Aorta (tissue), 5 donors: ENCODE results near the gene FKBP1C. TPM values are rescaled to one million over a fixed set of nuclear protein-coding genes. Genes with fewer than 3 reads are reported as not detected.
"Not testable (repeated sequence)": the region's sequence is repeated elsewhere in the genome, so short reads cannot be mapped to it uniquely, and the experiment has no call there.

Experiments
- ATAC-seq: fragments of 200-7000 bp; cut with Tn5 transposase; one replicate; pipeline ENCODE4 v1.9.1; 2022; ENCODE audit warnings: moderate library complexity; ENCODE audit not compliant: low FRiP score
- DNase-seq, 2 donors: peaks; one replicate each; pipeline ENCODE4 v3.0.0-alpha.2; 2020
- H3K27ac ChIP-seq, 2 donors: one replicate each; pipeline ENCODE4 v1.5.1; 2013; ENCODE audit warnings: low read length in 2 of 2, mild to moderate bottlenecking in 2 of 2, moderate library complexity in 2 of 2, control low read depth in 1 of 2, inconsistent platforms in 1 of 2, low read depth in 1 of 2
- H3K27me3 ChIP-seq, 2 donors: one replicate each; pipeline ENCODE4 v1.6.1; 2013; ENCODE audit warnings: control low read depth in 1 of 2, low read length in 1 of 2, mild to moderate bottlenecking in 1 of 2, moderate library complexity in 1 of 2; ENCODE audit not compliant: insufficient read depth in 2 of 2, control insufficient read depth in 1 of 2
- H3K36me3 ChIP-seq, 2 donors: one replicate each; pipeline ENCODE4 v1.6.1; 2013; ENCODE audit warnings: control low read depth in 1 of 2, low read length in 1 of 2, mild to moderate bottlenecking in 1 of 2; ENCODE audit not compliant: insufficient read depth in 2 of 2, control insufficient read depth in 1 of 2
- H3K4me1 ChIP-seq, 2 donors: one replicate each; pipeline ENCODE4 v1.6.1; 2013; ENCODE audit warnings: low read length in 2 of 2, control low read depth in 1 of 2, mild to moderate bottlenecking in 1 of 2, moderate library complexity in 1 of 2; ENCODE audit not compliant: insufficient read depth in 2 of 2, control insufficient read depth in 1 of 2
- H3K4me3 ChIP-seq, 2 donors: one replicate each; pipeline ENCODE4 v1.5.1; 2013; ENCODE audit warnings: low read length in 2 of 2, control low read depth in 1 of 2, mild to moderate bottlenecking in 1 of 2
- H3K9me3 ChIP-seq: one replicate; pipeline ENCODE4 v1.6.1; 2013; ENCODE audit warnings: mild to moderate bottlenecking, low read length; ENCODE audit not compliant: control insufficient read depth
- WGBS, 2 donors: extraction: QIAGEN DNeasy Blood & Tissue Kit; methylation state at CpG; one replicate each; pipeline ENCODE4 v1.1.7; 2013; 5-methylcytosine and 5-hydroxymethylcytosine counted together
- intact Hi-C, 2 donors: fragments of 100-400 bp; cut with DNase I; formaldehyde crosslinking; loops; one replicate each; pipeline versions ENCODE4 v1.14.2 to v1.15.0; 2022
- polyA plus RNA-seq, 2 donors: library from polyadenylated mRNA; stranded (reverse); fragments of 200-250 nt; gene quantifications; one replicate each; pipeline ENCODE4 v1.2.3, GENCODE V29; 2013
- total RNA-seq, 2 donors: library from RNA; stranded (reverse); fragmentation: NEBNext Ultra II Directional; extraction: Animal tissue kit (Norgen Biotek cat#: 25700); gene quantifications; one replicate each; pipeline ENCODE4 v1.2.1, GENCODE V29; 2021
- donor health status: healthy with polysubstance abuse.
- donor health status: Bipolar disorder and iron deficiency.
- donor health status: DM: no; HTN: no; CAD: no.
- donor health status: DM: no; HTN: no; CAD: no.
- donor health status: DM: yes; HTN: yes; CAD: no.

FKBP1C gene
- total and polyA plus RNA-seq, 4 donors = 0.38 to 1.6 (median 0.54) TPM; not detected in 1

DNA sequence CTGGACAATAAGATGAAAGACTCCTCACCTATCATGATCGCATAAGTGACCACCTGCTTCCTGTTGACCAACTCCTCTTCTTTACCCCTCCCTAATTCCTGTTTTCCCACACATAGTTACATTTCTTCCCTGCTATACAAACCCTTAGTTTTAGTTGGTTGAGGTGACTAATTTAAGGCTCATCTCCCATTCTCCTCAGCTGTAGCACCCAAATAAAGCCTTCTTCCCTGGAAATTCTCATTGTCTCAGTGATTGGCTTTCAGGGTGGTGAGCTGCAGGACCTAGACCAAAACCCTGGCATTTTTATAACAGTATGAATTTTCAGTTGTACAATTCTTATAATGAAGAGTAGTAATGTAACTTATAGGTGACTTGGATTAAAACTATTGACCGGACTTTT lies 2.1 kb downstream of the FKBP1C start:
- intact Hi-C loops = no loop called here

DNA sequence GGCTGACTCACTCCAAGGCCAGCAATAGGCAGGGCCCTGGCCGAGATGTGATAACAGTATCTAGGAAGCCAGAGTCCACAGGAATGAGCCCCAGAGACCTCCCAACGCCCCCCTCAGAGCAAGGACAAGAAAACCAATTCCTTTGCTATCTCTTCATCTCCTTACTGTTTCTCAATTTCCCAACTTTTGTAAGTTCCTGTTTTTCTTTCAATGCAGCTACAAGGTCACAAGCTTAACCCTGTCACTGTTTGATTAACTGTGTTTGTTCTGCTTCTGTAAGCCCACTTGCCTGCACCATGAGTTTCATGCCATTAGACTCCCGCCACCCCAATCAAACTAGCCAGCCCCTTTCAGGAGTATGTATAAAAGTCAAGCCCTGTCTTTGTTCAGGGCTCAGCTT lies 3.5 kb downstream of the FKBP1C start:
- 25 to 29% methylated on average over 3 of the region's 3 CpGs for whole genome bisulfite sequencing, 2 donors
- intact Hi-C loops = no loop called here
- no peaks in the 10 kb centered on the region for H3K4me1 ChIP-seq
- H3K27me3 ChIP-seq = no peaks in the 10 kb centered on the region
- H3K4me3 ChIP-seq = no peak overlapping the region
- ATAC-seq (no peak), DNase-seq (no peak)
- H3K9me3 ChIP-seq = no peaks in the 10 kb centered on the region
- no peak overlapping the region for H3K27ac ChIP-seq
- no peaks in the 10 kb centered on the region for H3K36me3 ChIP-seq

More for the DNA sequence above, 2.1 kb downstream of the FKBP1C start:
- H3K4me1 ChIP-seq = no peaks in the 10 kb centered on the region
- WGBS, 2 donors = 93 to 94% methylated on average over 2 of the region's 2 CpGs
- H3K9me3 ChIP-seq = no peaks in the 10 kb centered on the region
- H3K36me3 ChIP-seq = no peaks in the 10 kb centered on the region
- no peak overlapping the region for H3K27ac ChIP-seq
- H3K4me3 ChIP-seq = no peak overlapping the region
- DNase-seq (no peak), ATAC-seq (no peak)
- H3K27me3 ChIP-seq = no peaks in the 10 kb centered on the region

- no peak overlapping the region for H3K27ac ChIP-seq
- DNase-seq (no peak), ATAC-seq (no peak)
- H3K9me3 ChIP-seq = peaks cover 2% of the 10 kb centered on the region
- H3K4me1 ChIP-seq = no peaks in the 10 kb centered on the region
- H3K4me3 ChIP-seq = no peak overlapping the region
- no peaks in the 10 kb centered on the region for H3K27me3 ChIP-seq
- intact Hi-C loops = no loop called here
- WGBS, 2 donors = 67 to 69% methylated on average over 2 of the region's 2 CpGs
- H3K36me3 ChIP-seq = no peaks in the 10 kb centered on the region
These were observed 12.9 kb downstream of the FKBP1C start for GRCh38 chr6:63224179-63224578.

- intact Hi-C loops, H3K36me3 ChIP-seq, H3K27ac ChIP-seq, H3K9me3 ChIP-seq, H3K4me3 ChIP-seq, ATAC-seq, H3K27me3 ChIP-seq, H3K4me1 ChIP-seq, DNase-seq: not testable (repeated sequence)
- 46 to 50% methylated on average over 4 of the region's 4 CpGs for WGBS, 2 donors
These were observed 14.7 kb downstream of the FKBP1C start for GRCh38 chr6:63225987-63226386.

DNA sequence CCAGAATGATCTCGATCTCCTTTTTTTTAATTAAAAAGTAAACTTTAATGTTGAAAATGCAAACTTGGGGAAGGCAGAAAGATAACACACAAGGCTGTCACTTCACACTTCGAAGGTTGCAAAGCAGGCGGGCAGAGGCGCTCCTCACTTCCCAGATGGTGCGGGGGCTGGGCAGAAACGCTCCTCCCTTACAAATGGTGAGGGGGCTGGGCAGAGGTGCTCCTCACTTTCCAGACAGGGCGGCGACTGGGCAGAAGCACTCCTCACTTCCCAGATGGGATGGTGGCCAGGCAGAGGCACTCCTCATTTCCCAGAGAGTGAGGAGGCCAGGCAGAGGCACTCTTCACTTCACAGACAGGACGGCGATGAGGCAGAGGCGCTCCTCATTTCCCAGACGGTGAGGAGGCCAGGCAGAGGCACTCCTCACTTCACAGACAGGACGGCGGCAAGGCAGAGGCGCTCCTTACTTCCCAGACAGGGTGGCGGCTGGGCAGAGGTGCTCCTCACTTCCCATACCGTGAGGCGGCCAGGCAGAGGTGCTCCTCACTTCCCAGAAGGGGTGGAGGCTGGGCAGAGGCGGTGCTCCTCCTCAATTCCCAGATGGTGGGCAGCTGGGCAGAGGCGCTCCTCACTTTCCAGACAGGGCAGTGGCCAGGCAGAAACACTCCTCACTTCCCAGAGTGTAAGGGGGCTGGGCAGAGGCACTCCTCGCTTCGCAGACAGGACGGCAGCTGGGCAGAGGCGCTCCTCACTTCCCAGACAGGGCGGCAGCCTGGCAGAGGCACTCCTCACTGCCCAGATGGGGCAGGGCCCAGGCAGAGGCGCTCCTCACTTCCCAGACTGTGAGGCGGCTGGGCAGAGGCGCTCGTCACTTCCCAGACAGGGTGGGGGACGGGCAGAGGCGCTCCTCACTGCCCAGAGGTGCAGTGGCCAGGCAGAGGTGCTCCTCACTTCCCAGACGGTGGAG lies 16.9 kb downstream of the FKBP1C start:
- H3K9me3 ChIP-seq, intact Hi-C loops, H3K4me3 ChIP-seq, H3K27ac ChIP-seq, H3K4me1 ChIP-seq, H3K36me3 ChIP-seq, ATAC-seq, H3K27me3 ChIP-seq, DNase-seq: not testable (repeated sequence)
- 88 to 92% methylated on average over 28 to 32 of the region's 32 CpGs for WGBS, 2 donors

- H3K27ac ChIP-seq, H3K9me3 ChIP-seq, intact Hi-C loops, DNase-seq, H3K36me3 ChIP-seq, H3K4me3 ChIP-seq, H3K4me1 ChIP-seq, ATAC-seq, H3K27me3 ChIP-seq: not testable (repeated sequence)
- 87 to 90% methylated on average over 12 to 13 of the region's 13 CpGs for WGBS, 2 donors
These were observed 18.8 kb downstream of the FKBP1C start for GRCh38 chr6:63230027-63230426.

GRCh38 chr6:63230511-63230910 lies 19.2 kb downstream of the FKBP1C start:
- H3K9me3 ChIP-seq, DNase-seq, H3K27ac ChIP-seq, H3K4me1 ChIP-seq, H3K36me3 ChIP-seq, H3K4me3 ChIP-seq, ATAC-seq, intact Hi-C loops, H3K27me3 ChIP-seq: not testable (repeated sequence)
- WGBS, 2 donors = 83 to 90% methylated on average over 6 to 12 of the region's 12 CpGs

- 46 to 50% methylated on average over 3 of the region's 3 CpGs for WGBS, 2 donors
- Histone ChIP-seq H3K4me1 (no peaks in the 10 kb centered on the region), H3K9me3 (no peaks in the 10 kb centered on the region), H3K27ac (no peak overlapping the region), H3K27me3 (no peaks in the 10 kb centered on the region), H3K36me3 (no peaks in the 10 kb centered on the region), H3K4me3 (no peak overlapping the region)
- DNase-seq (no peak), ATAC-seq (no peak)
- intact Hi-C loops = no loop called here
These were observed 25.1 kb downstream of the FKBP1C start for GRCh38 chr6:63236398-63236817.

DNA sequence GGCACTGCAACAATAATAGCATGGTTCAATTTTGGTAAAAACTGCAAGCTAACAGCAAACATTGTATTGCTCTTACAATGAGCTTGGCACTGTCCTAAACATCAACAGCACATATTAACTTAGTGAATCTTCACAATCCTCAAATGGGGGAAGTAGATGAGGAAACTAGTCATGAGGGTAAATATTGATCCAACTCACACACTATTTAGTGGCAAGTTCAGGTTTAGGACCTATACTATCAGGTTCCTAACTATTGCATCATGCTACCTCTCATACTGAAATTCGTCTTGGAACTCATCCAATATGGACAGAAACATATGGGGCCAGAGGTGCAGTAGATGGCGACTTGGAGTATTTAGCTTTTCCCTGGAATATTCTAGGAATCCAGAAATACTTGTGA lies 34.2 kb downstream of the FKBP1C start:
- no peaks in the 10 kb centered on the region for H3K9me3 ChIP-seq
- no peak overlapping the region for H3K27ac ChIP-seq
- no peak overlapping the region for H3K4me3 ChIP-seq
- H3K4me1 ChIP-seq = no peaks in the 10 kb centered on the region
- DNase-seq (no peak), ATAC-seq (no peak)
- no peaks in the 10 kb centered on the region for H3K27me3 ChIP-seq
- no peaks in the 10 kb centered on the region for H3K36me3 ChIP-seq
- WGBS, 2 donors = 36 to 38% methylated on average over 2 of the region's 2 CpGs
- intact Hi-C loops = no loop called here
